NB4 (cell line): ENCODE measurements around the gene EN2.

Experiments used
- DNase-seq: peaks from one replicate; pipeline ENCODE4 v3.0.0; 2010; ENCODE audit warnings: low read depth
- H3K4me3 ChIP-seq: one replicate; pipeline ENCODE4 v1.5.1; 2011; ENCODE audit warnings: mild to moderate bottlenecking, low read depth, low read length, moderate library complexity
- MYC ChIP-seq: IDR thresholded peaks from 2 replicates; pipeline ENCODE4 v1.6.1; 2011; ENCODE audit warnings: low read depth, low read length
- POLR2A ChIP-seq: IDR thresholded peaks from 2 replicates; pipeline ENCODE4 v1.6.1; 2011; ENCODE audit warnings: mild to moderate bottlenecking; ENCODE audit not compliant: insufficient read length; ENCODE audit errors: extremely low read depth
- TF ChIP-seq, protein P1 (sequence below): IDR thresholded peaks from 2 replicates; pipeline ENCODE4 v1.6.1; 2011; ENCODE audit warnings: low read depth, low read length
- TF ChIP-seq, protein P2 (sequence below): IDR thresholded peaks from one replicate; pipeline ENCODE4 v1.5.1; 2012; ENCODE audit warnings: low read depth, low read length

Gene EN2

DNA sequence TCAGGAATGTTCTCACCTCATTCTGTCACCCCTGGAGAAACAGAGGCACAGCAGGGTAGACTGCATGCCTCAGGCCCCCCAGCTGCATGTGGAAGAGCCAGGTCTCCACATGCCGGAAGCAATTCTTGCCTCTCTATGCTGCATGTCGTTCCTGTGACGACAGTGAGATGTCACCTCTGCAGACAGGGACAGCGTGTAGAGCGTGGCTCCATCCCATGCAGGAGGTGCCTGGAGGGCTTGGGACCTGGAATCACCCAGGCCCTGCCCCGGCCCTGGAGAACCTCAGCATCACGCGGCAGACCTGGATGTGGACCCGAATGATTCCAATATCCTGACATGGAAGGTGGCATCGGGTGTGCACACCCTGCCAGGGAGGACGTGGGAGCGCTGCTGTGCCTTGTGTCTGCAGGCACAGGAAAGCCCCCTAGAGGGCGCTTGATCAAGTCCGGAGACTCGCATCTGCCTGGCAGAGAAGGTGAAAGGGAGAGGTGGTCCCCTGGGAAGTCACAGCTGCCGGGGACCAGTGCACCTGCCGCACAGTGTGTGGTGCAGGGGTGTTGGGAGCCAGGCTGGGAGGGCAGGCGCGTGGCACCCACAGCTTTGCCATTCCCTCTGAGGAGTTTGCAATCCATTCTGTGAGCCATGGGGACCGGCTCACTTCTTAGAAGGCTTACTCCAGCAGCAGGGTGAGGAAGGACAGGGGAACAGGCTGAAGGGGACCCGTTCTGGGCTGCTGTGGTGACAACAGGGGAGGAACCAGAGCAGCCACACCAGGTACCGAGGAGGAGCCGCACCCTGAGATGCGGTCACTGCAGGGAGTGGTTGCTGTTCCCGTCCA, 45.3 kb upstream of the EN2 start:
- TF ChIP-seq, protein P1, sequence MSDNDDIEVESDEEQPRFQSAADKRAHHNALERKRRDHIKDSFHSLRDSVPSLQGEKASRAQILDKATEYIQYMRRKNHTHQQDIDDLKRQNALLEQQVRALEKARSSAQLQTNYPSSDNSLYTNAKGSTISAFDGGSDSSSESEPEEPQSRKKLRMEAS = no peak
- TF ChIP-seq POLR2A (no peak), MYC (no peak)
- TF ChIP-seq, protein P2, sequence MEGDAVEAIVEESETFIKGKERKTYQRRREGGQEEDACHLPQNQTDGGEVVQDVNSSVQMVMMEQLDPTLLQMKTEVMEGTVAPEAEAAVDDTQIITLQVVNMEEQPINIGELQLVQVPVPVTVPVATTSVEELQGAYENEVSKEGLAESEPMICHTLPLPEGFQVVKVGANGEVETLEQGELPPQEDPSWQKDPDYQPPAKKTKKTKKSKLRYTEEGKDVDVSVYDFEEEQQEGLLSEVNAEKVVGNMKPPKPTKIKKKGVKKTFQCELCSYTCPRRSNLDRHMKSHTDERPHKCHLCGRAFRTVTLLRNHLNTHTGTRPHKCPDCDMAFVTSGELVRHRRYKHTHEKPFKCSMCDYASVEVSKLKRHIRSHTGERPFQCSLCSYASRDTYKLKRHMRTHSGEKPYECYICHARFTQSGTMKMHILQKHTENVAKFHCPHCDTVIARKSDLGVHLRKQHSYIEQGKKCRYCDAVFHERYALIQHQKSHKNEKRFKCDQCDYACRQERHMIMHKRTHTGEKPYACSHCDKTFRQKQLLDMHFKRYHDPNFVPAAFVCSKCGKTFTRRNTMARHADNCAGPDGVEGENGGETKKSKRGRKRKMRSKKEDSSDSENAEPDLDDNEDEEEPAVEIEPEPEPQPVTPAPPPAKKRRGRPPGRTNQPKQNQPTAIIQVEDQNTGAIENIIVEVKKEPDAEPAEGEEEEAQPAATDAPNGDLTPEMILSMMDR = peak; percentile 96
- no peak overlapping the region for H3K4me3 ChIP-seq
- DNase-seq = peak; percentile 76

DNA sequence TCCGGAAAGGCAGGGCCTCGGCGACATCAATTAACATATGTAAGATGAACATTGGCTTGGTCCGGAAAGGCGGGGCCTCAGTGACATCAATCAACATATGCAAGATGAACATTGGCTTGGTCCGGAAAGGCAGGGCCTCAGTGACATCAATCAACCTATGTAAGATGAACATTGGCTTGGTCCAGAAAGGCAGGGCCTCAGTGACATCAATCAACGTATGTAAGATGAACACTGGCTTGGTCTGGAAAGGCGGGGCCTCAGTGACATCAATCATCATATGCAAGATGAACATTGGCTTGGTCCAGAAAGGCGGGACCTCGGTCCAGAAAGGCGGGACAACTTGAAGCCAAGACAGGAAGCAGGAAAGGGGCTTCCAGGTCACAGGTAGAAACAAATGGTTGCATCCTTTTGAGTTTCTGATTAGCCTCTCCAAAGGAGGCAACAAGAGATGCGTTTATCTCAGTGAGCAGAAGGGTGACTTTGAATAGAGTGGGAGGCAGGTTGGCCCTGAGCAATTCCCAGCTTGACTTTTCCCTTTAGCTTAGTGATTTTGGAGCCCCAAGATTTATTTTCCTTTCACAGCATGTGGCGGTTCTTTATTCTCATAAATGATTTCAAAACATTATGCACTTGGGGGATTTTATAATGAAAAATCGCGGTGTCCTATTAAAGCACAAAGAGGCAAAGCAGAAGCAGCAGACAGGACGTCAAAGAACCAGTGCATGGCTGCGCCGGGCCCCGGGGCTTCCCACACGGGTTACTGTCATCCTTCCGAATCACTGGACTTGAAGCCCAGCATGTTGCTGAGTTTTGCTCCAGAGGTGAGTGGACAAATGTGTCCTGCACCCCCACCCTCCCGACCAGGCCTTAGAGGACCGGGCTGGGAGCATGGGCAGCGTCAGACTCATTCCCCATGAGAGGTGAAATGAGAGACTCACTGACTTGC, 43.1 kb upstream of the EN2 start:
- H3K4me3 ChIP-seq = no peak overlapping the region
- TF ChIP-seq, protein P1 = no peak
- no peak for TF ChIP-seq MYC
- no peak for TF ChIP-seq POLR2A
- TF ChIP-seq, protein P2 = no peak
- DNase-seq = peak; percentile 28

DNA sequence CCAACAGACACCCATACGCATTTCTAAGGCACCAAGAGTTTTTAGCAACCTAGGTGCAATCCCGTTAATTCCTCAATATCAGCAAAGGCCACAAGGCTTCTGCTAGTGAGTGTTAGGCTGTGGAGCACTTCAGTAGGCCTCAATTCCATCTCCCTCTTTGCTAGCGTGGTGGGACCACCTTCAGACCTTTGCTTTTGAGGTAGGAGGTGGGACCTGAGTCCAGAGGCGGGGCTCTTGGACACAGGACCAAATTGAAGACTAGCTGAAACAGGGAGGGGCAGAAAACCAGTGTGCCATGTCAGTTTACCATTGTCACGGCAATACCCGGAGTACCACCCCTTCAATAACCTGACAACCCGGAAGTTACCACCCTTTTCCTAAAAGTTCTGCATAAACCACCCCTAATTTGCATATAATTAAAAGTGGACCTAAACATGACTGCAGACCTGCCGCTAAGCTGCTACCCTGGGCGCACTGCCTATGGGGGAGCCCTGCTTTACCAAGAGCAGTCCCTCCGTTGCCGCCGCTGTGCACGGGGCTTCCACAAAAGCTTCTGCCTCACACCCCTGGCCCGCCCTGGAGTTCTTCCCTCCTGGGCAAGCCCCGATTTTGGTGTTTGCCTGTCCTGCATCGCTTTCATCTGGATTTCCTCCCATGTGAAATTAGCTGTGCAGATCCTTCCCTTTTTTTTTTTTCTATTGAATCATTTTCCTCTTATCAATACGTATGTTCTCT, 41.1 kb upstream of the EN2 start:
- TF ChIP-seq MYC = no peak
- TF ChIP-seq, protein P1 = no peak
- TF ChIP-seq, protein P2 = no peak
- no peak for TF ChIP-seq POLR2A
- no peak overlapping the region for H3K4me3 ChIP-seq
- no peak for DNase-seq

DNA sequence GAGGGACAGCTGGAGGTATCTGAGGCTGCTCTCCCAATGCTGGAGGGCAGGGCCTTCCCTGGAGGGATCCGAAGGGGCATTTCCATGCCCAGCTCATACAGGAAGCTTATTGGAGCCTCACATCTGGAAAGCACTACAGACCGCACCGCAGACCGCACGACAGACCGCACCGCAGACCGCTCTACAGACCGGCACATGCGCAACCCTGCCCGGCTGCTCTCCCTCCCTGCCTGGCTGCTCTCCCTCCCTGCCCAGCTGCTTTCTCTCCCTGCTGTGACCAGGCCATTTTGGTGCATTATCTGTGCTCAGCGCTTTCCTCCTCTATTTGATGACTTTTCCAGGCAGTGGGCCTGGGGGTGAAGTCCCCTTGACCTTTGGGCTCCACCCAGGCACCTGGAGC, 39.6 kb upstream of the EN2 start:
- peak; percentile 65 for DNase-seq
- TF ChIP-seq POLR2A = no peak
- TF ChIP-seq, protein P2 = no peak
- TF ChIP-seq, protein P1 = no peak
- TF ChIP-seq MYC = no peak
- H3K4me3 ChIP-seq = no peak overlapping the region

DNA sequence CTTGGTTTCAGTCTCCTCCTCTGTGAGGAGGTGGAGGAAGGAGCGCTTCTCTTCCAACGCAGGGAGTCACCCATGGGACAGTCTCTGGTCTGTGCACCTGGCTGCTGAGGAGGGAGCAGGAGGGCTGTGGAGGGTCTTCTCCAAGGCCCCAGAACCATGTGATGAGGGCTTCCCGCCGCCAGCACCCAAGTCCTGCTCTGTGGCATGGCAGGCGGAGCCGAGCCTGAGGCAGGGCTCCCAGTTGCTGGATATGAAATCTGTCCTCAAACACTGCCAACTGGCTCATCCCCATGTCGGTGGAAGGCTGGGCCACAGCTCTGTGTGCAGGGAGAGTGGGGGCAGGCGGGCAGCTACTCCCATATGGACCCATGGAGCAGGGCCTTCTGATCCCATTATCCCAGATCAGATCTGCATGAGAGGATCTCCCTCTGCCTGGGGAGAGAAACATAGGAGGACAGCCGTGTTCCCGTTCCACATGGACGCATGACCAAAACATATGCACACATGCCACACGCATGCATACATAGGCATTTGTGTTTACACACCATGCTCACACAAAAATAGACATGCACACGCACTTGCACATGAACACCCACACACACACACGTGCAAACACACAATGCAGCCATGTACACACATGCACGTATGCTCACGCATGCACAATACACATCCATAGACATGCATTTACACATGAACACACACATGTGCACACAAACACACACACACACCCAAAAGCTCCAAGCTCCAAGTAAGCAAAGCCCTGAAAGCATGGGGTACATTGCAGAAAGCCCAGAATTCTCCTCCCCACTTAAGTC, 38.8 kb upstream of the EN2 start:
- TF ChIP-seq, protein P2 = no peak
- TF ChIP-seq, protein P1 = no peak
- no peak for TF ChIP-seq POLR2A
- TF ChIP-seq MYC = no peak
- no peak for DNase-seq
- no peak overlapping the region for H3K4me3 ChIP-seq
